Measurements from ENCODE around the gene CCT6B.

Gene CCT6B

DNA sequence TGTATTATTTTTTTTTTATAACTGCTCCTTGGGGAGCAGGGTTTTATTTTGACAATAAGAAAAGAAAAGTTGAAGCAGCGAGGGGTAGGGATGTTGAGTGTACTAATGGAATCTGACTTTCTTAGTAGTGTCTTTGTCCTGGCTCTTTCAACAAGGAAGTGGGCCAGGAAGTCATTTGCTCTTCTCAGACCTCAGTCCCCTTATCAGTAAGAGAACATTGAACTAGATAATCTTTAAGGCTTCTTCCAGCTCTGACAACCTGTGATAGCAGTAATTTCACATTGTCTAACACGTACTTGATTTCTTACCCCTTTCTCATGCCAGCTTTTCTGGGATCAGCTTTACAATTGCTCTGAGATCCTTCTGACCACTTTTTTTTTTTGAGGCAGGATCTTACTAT is 27.4 kb upstream of the CCT6B start:
- DNase-seq: no peak
- Histone ChIP-seq H3K27ac (ENCODE audit: low read length, poor library complexity, severe bottlenecking) (no peak overlapping the region), H3K4me2 (ENCODE audit: low read length, poor library complexity, severe bottlenecking) (no peak overlapping the region), H2BK120ac (ENCODE audit: low read depth, low read length) (no peak overlapping the region), H3K23ac (ENCODE audit: low read length in 2 of 2) (no peak overlapping the region), H3K14ac (ENCODE audit: low read length in 2 of 2) (no peak overlapping the region), H2AK5ac (ENCODE audit: low read length, severe bottlenecking) (no peak overlapping the region), H3K4ac (ENCODE audit: low read depth in 1 of 2, low read length in 2 of 2) (no peak overlapping the region), H2AFZ (ENCODE audit: low read depth, low read length) (no peak overlapping the region), H3K27me3 (ENCODE audit: control insufficient read depth in 1 of 2, insufficient read depth in 1 of 2, low read length in 2 of 2) (no peaks in the 10 kb centered on the region), H2BK15ac (ENCODE audit: low read depth, poor library complexity, severe bottlenecking) (no peak overlapping the region), H4K8ac (ENCODE audit: low read length) (no peak overlapping the region), H3K9me3 (ENCODE audit: control insufficient read depth, low read length) (no peaks in the 10 kb centered on the region), H3K79me1 (replicated peaks; ENCODE audit: low read length, poor library complexity, severe bottlenecking) (peaks cover 8% of the 10 kb centered on the region), H4K91ac (ENCODE audit: low read length) (no peak overlapping the region), H2BK5ac (ENCODE audit: low read depth, low read length, poor library complexity, severe bottlenecking) (no peak overlapping the region), H3K36me3 (ENCODE audit: control insufficient read depth in 1 of 2, insufficient read depth in 2 of 2, low read depth in 1 of 2, low read length in 2 of 2) (peaks cover 22 to 65% of the 10 kb centered on the region in 2 experiments), H3K4me1 (ENCODE audit: control insufficient read depth, insufficient read depth, low read depth, low read length) (no peaks in the 10 kb centered on the region), H3K4me3 (ENCODE audit: insufficient read depth in 1 of 2, low read depth in 1 of 2, low read length in 2 of 2) (no peak overlapping the region), H2BK12ac (ENCODE audit: low read length in 2 of 2) (no peak overlapping the region), H3K18ac (ENCODE audit: low read depth in 1 of 2, low read length in 2 of 2) (no peak overlapping the region), H3K9ac (ENCODE audit: low read length) (no peak overlapping the region)
- WGBS: over 99% methylated on average over 2 of the region's 2 CpGs

DNA sequence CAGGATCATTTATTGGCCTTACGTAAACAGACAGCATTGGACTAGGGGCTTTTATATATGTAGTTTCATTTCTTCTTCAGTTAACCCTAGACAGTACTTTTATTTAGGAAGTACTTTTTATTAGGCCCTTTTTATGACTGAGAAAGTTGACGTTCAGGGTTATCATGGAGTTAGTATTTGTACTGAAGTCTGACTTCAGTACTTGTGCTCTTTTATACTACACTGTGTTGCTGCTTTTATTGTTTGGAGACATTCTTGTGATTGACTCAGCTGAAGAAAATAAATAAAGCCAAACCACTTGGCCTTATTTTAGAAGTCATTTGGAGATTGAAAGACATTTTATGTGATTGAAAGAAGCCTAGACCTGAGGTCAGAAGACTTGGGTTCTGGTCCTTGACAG is 26.0 kb upstream of the CCT6B start:
- Histone ChIP-seq H3K4me2 (ENCODE audit: low read length, poor library complexity, severe bottlenecking) (no peak overlapping the region), H3K9ac (ENCODE audit: low read length) (no peak overlapping the region), H4K8ac (ENCODE audit: low read length) (no peak overlapping the region), H3K27me3 (ENCODE audit: control insufficient read depth in 1 of 2, insufficient read depth in 1 of 2, low read length in 2 of 2) (no peaks in the 10 kb centered on the region), H3K27ac (ENCODE audit: low read length, poor library complexity, severe bottlenecking) (no peak overlapping the region), H2AFZ (ENCODE audit: low read depth, low read length) (no peak overlapping the region), H2BK15ac (ENCODE audit: low read depth, poor library complexity, severe bottlenecking) (no peak overlapping the region), H3K9me3 (ENCODE audit: control insufficient read depth, low read length) (no peaks in the 10 kb centered on the region), H3K36me3 (ENCODE audit: control insufficient read depth in 1 of 2, insufficient read depth in 2 of 2, low read depth in 1 of 2, low read length in 2 of 2) (peaks cover 23 to 52% of the 10 kb centered on the region in 2 experiments), H3K4me3 (ENCODE audit: insufficient read depth in 1 of 2, low read depth in 1 of 2, low read length in 2 of 2) (no peak overlapping the region), H4K91ac (ENCODE audit: low read length) (no peak overlapping the region), H3K14ac (ENCODE audit: low read length in 2 of 2) (no peak overlapping the region), H3K79me1 (replicated peaks; ENCODE audit: low read length, poor library complexity, severe bottlenecking) (peaks cover 21% of the 10 kb centered on the region), H3K4ac (ENCODE audit: low read depth in 1 of 2, low read length in 2 of 2) (no peak overlapping the region), H2BK5ac (ENCODE audit: low read depth, low read length, poor library complexity, severe bottlenecking) (no peak overlapping the region), H3K4me1 (ENCODE audit: control insufficient read depth, insufficient read depth, low read depth, low read length) (no peaks in the 10 kb centered on the region), H2AK5ac (ENCODE audit: low read length, severe bottlenecking) (no peak overlapping the region), H2BK120ac (ENCODE audit: low read depth, low read length) (no peak overlapping the region), H3K23ac (ENCODE audit: low read length in 2 of 2) (no peak overlapping the region), H3K18ac (ENCODE audit: low read depth in 1 of 2, low read length in 2 of 2) (no peak overlapping the region), H2BK12ac (ENCODE audit: low read length in 2 of 2) (no peak overlapping the region)
- DNase-seq: no peak
- 90% methylated on average over 1 of the region's 2 CpGs for WGBS

DNA sequence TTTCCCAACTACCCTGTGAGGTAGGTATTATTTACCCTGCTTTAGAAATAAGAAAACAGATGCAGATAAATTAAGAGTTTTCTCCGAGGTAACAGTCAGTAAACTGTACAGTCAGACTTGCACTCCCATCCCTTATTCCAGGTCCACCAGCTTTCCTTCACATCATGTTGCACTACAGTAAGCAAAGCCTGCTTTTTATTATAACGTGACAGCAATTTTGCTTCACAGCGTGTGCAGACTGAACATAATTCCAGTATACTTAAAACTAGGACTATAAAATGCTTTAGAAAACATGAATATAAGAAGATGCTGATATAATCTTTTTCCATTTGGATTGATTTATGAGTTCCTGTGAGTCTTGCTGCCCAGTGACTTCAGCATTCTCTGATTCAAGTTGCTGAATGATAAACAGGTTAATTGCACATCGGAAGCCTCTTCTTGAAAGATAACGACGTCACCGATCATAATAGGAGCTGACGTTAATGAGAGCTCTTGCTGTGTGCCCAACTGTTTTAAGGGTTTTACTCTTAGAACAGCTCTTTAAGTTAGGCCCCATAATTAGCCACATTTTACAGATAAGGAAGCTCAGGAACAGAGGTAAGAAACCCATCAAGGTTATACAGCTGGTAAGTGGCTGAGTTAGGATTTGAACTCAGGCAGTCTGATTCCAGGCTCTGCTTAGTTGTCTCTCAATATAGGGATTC is 20.4 kb upstream of the CCT6B start:
- Histone ChIP-seq H4K8ac (ENCODE audit: low read length) (no peak overlapping the region), H2BK5ac (ENCODE audit: low read depth, low read length, poor library complexity, severe bottlenecking) (no peak overlapping the region)
- WGBS: 7% methylated on average over 7 of the region's 8 CpGs

DNA sequence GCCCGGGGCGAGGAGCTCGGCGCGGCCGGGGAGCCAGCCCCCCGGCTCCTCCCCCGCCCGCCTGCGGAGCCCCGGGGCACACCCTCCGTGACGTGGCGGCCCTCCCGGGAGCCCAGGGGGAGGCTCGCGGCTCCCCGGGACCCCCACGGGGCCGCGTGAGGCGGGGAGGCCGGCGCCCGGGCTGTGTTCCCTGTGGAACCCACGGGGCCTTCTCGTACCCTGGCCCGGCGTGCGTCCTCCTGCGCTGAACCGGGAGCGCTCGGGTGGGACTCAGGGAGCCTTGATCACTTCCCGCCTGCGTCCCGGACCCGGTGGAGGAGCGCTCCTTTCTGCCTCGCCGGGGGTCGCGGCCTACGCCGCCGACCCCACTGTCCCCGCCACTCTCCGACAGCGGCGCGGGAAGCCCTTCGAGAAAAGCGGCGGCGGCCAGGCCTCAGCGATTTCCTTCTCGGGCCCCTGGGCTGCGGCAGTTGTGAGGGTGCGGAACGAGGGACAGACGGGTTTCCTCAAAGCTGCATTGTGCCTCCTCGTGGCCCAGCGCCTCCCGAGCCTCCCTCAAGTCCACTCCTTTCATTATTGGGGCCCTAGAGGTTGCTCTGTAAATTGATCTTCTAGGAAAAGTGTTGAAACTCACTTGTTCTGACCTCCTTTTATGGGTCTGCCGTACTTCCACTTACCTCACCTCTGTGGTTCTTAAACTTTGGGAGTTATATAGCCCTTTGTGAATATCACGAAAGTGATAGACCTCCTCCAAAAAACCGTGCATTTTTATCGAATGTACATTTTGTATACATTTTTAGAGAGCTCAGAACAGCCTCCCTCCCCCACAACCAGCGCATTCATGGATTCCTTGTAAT is 19.6 kb upstream of the CCT6B start:
- Histone ChIP-seq H3K36me3 (ENCODE audit: control insufficient read depth in 1 of 2, insufficient read depth in 2 of 2, low read depth in 1 of 2, low read length in 2 of 2) (peaks cover 4 to 9% of the 10 kb centered on the region in 2 experiments), H3K4ac (ENCODE audit: low read depth in 1 of 2, low read length in 2 of 2) (peak overlapping the region; percentile 91 to 96), H2BK120ac (ENCODE audit: low read depth, low read length) (peak overlapping the region; percentile 94), H2BK12ac (ENCODE audit: low read length in 2 of 2) (no peak overlapping the region), H3K4me3 (ENCODE audit: insufficient read depth in 1 of 2, low read depth in 1 of 2, low read length in 2 of 2) (peak overlapping the region; percentile 81 to 93), H2BK15ac (ENCODE audit: low read depth, poor library complexity, severe bottlenecking) (peak overlapping the region; percentile 100), H3K27ac (ENCODE audit: low read length, poor library complexity, severe bottlenecking) (peak overlapping the region; percentile 90), H3K4me2 (ENCODE audit: low read length, poor library complexity, severe bottlenecking) (peak overlapping the region; percentile 79), H2BK5ac (ENCODE audit: low read depth, low read length, poor library complexity, severe bottlenecking) (peak overlapping the region; percentile 98), H3K9ac (ENCODE audit: low read length) (peak overlapping the region; percentile 98), H3K27me3 (ENCODE audit: control insufficient read depth in 1 of 2, insufficient read depth in 1 of 2, low read length in 2 of 2) (no peaks in the 10 kb centered on the region), H4K8ac (ENCODE audit: low read length) (peak overlapping the region; percentile 98), H3K18ac (ENCODE audit: low read depth in 1 of 2, low read length in 2 of 2) (peak overlapping the region; percentile 94 to 99), H4K91ac (ENCODE audit: low read length) (peak overlapping the region; percentile 99), H3K4me1 (ENCODE audit: control insufficient read depth, insufficient read depth, low read depth, low read length) (peaks cover 2% of the 10 kb centered on the region), H3K9me3 (ENCODE audit: control insufficient read depth, low read length) (no peaks in the 10 kb centered on the region), H2AK5ac (ENCODE audit: low read length, severe bottlenecking) (no peak overlapping the region), H3K23ac (ENCODE audit: low read length in 2 of 2) (peak overlapping the region in 1 of 2 experiments; percentile 100), H3K79me1 (replicated peaks; ENCODE audit: low read length, poor library complexity, severe bottlenecking) (peaks cover 20% of the 10 kb centered on the region), H2AFZ (ENCODE audit: low read depth, low read length) (peak overlapping the region; percentile 71), H3K14ac (ENCODE audit: low read length in 2 of 2) (peak overlapping the region in 1 of 2 experiments; percentile 99)
- peak; percentile 90 for DNase-seq
- WGBS: 0% methylated on average over 35 of the region's 69 CpGs

More for the DNA sequence above, 20.4 kb upstream of the CCT6B start:
- Histone ChIP-seq H2AK5ac (ENCODE audit: low read length, severe bottlenecking) (no peak overlapping the region), H3K4me1 (ENCODE audit: control insufficient read depth, insufficient read depth, low read depth, low read length) (peaks cover 2% of the 10 kb centered on the region), H2AFZ (ENCODE audit: low read depth, low read length) (no peak overlapping the region), H3K14ac (ENCODE audit: low read length in 2 of 2) (no peak overlapping the region), H2BK120ac (ENCODE audit: low read depth, low read length) (no peak overlapping the region), H4K91ac (ENCODE audit: low read length) (no peak overlapping the region), H3K4me2 (ENCODE audit: low read length, poor library complexity, severe bottlenecking) (peak overlapping the region; percentile 79), H3K27ac (ENCODE audit: low read length, poor library complexity, severe bottlenecking) (peak overlapping the region; percentile 90), H3K4me3 (ENCODE audit: insufficient read depth in 1 of 2, low read depth in 1 of 2, low read length in 2 of 2) (peak overlapping the region in 1 of 2 experiments; percentile 81), H3K23ac (ENCODE audit: low read length in 2 of 2) (no peak overlapping the region), H2BK12ac (ENCODE audit: low read length in 2 of 2) (no peak overlapping the region), H2BK15ac (ENCODE audit: low read depth, poor library complexity, severe bottlenecking) (no peak overlapping the region), H3K27me3 (ENCODE audit: control insufficient read depth in 1 of 2, insufficient read depth in 1 of 2, low read length in 2 of 2) (no peaks in the 10 kb centered on the region), H3K79me1 (replicated peaks; ENCODE audit: low read length, poor library complexity, severe bottlenecking) (peaks cover 20% of the 10 kb centered on the region), H3K9ac (ENCODE audit: low read length) (peak overlapping the region; percentile 98), H3K36me3 (ENCODE audit: control insufficient read depth in 1 of 2, insufficient read depth in 2 of 2, low read depth in 1 of 2, low read length in 2 of 2) (peaks cover 4 to 14% of the 10 kb centered on the region in 2 experiments), H3K4ac (ENCODE audit: low read depth in 1 of 2, low read length in 2 of 2) (no peak overlapping the region), H3K18ac (ENCODE audit: low read depth in 1 of 2, low read length in 2 of 2) (no peak overlapping the region), H3K9me3 (ENCODE audit: control insufficient read depth, low read length) (no peaks in the 10 kb centered on the region)
- DNase-seq: peak; percentile 86
